ENCODE data around the gene LYZL4. TPM values are rescaled to one million over a fixed set of nuclear protein-coding genes. Genes with fewer than 3 reads are reported as not detected.

LYZL4 gene
- total and polyA plus RNA-seq, 8 donors: not detected

DNA sequence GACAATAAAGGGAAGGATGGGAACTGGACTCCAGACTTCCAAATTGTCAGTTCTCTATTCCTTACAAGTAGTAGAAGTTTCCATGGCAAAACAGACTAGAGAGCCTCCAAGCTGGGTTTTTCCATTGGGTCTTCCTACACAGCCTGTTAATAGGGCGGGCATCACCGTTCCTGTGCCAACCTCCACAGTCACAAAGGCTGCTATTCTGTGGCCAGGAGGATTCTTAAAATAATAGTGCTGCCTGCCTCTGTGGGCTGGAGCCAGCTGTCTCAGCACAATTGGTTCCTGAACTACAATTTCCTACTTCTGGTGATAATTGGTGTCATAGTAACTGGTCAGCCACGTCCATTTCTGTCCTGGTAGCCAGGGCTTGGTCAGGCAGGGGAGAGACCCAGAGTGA, 38.6 kb downstream of the LYZL4 start:
- Histone ChIP-seq H3K27me3 (peaks cover 0 to 4% of the 10 kb centered on the region in 2 donors), H3K9me3 (no peaks in the 10 kb centered on the region), H3K4me3 (no peak overlapping the region), H3K36me3 (no peaks in the 10 kb centered on the region), H3K27ac (no peak overlapping the region), H3K4me1 (peaks cover 0 to 10% of the 10 kb centered on the region in 2 donors)
- ATAC-seq (no peak), DNase-seq (no peak)
- intact Hi-C loops (cut with DNase I): no loop called here
- TF ChIP-seq, protein P1, sequence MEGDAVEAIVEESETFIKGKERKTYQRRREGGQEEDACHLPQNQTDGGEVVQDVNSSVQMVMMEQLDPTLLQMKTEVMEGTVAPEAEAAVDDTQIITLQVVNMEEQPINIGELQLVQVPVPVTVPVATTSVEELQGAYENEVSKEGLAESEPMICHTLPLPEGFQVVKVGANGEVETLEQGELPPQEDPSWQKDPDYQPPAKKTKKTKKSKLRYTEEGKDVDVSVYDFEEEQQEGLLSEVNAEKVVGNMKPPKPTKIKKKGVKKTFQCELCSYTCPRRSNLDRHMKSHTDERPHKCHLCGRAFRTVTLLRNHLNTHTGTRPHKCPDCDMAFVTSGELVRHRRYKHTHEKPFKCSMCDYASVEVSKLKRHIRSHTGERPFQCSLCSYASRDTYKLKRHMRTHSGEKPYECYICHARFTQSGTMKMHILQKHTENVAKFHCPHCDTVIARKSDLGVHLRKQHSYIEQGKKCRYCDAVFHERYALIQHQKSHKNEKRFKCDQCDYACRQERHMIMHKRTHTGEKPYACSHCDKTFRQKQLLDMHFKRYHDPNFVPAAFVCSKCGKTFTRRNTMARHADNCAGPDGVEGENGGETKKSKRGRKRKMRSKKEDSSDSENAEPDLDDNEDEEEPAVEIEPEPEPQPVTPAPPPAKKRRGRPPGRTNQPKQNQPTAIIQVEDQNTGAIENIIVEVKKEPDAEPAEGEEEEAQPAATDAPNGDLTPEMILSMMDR (IDR thresholded peaks at IDR 0.05): no peak

DNA sequence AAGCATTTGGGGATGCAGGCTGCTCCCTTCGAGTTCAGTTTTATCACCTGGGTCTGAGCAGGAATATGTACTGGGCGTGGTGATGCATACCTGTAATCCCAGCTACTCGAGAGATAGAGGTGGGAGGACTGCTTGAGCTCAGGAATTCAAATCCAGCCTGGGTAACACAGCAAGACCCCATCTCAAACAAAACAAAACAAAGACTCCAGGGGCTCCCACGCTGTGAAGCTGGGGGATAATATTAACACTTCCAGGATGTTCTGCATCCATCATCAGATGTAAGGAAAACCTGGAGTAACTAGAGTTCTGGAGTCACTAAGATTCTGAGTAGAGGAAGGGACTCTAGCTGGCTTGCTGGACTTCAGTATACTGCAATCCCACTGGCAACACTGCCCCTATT, 40.6 kb downstream of the LYZL4 start:
- Histone ChIP-seq H3K27me3 (peaks cover 0 to 4% of the 10 kb centered on the region in 2 donors), H3K4me1 (peaks cover 0 to 2% of the 10 kb centered on the region in 2 donors), H3K4me3 (no peak overlapping the region), H3K27ac (no peak overlapping the region), H3K36me3 (no peaks in the 10 kb centered on the region), H3K9me3 (no peaks in the 10 kb centered on the region)
- TF ChIP-seq, protein P1 (IDR thresholded peaks at IDR 0.05): no peak
- intact Hi-C loops (cut with DNase I): no loop called here
- no peak for DNase-seq
- no peak for ATAC-seq

DNA sequence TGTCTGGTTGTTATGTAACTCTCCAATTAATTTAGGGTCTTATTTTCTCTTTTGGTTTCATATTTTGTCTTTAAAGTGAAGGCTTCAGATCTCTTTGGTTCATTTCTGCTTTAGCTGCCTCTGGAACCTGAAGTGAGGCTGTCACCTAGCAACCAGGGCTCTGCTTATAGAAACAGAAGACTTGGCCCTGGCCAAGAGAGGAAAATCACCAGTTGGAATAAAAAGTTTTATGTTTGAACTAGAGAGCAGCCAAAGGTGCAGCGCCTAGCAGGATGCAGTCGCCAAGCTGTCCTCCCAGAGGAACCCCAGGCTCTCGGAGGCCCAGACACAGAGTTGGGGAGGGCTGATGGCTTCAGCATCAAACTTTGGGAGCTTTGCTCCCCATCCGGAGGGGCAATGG, 41.1 kb downstream of the LYZL4 start:
- Histone ChIP-seq H3K4me1 (no peaks in the 10 kb centered on the region), H3K4me3 (no peak overlapping the region), H3K27ac (no peak overlapping the region), H3K36me3 (no peaks in the 10 kb centered on the region), H3K9me3 (no peaks in the 10 kb centered on the region), H3K27me3 (peaks cover 0 to 4% of the 10 kb centered on the region in 2 donors)
- DNase-seq: peak in 3 of 4 donors; percentile 20 to 59 (median 44)
- peak; percentile 80 for ATAC-seq
- intact Hi-C loops (cut with DNase I): no loop called here
- TF ChIP-seq, protein P1 (IDR thresholded peaks at IDR 0.05): no peak

DNA sequence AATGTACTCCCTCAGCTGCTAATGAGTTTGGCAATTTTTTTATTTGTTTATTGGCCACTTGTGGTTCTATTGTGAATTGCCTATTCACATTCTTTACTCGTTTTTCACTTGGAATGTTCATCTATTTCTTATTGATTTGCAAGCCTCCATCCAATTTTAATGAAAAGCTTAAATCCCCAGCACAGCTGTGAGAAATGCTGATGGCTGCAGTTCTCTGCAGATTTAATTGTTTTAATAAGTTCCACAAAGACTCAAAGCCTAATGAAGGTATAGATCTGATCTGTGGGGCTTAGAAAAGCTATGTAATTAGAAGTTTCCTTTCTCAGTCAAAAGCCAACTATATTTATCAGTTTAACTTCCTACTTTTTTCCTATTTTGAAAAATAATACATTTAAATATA, 41.5 kb downstream of the LYZL4 start:
- Histone ChIP-seq H3K4me3 (no peak overlapping the region), H3K9me3 (no peaks in the 10 kb centered on the region), H3K27me3 (peaks cover 0 to 4% of the 10 kb centered on the region in 2 donors), H3K27ac (no peak overlapping the region), H3K36me3 (no peaks in the 10 kb centered on the region), H3K4me1 (no peaks in the 10 kb centered on the region)
- DNase-seq: no peak
- TF ChIP-seq, protein P1 (IDR thresholded peaks at IDR 0.05): no peak
- ATAC-seq: no peak
- intact Hi-C loops (cut with DNase I): no loop called here

DNA sequence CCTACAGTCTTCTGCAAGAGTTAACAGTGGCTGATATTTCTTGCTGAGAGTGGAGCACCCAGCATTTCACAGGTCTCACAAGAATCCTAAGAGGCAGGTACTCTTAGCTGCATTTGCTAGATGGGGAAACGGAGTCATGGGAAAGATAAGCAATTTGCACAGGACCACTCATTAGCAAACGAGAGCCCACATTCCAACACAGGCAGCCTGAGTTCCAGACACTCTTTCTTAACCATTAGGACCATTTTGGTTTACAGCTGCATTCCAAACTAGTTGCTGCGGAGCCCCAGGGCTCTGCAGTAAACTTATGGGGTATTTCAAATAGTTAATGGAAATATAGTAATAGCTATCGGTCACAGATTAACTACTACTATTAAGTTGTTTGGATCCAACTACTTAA, 42.5 kb downstream of the LYZL4 start:
- H3K27me3 ChIP-seq: peaks cover 0 to 4% of the 10 kb centered on the region in 2 donors
- no peaks in the 10 kb centered on the region for H3K9me3 ChIP-seq
- no peak for DNase-seq
- intact Hi-C loops (cut with DNase I): no loop called here
- TF ChIP-seq, protein P1 (IDR thresholded peaks at IDR 0.05): no peak
- H3K27ac ChIP-seq: no peak overlapping the region
- no peaks in the 10 kb centered on the region for H3K4me1 ChIP-seq
- no peak for ATAC-seq
- H3K4me3 ChIP-seq: no peak overlapping the region
- no peaks in the 10 kb centered on the region for H3K36me3 ChIP-seq

All from left lung (tissue), 10 donors.